Testis (tissue), 3 donors: ENCODE results near the gene ALOX5. TPM values are rescaled to one million over a fixed set of nuclear protein-coding genes. Genes with fewer than 3 reads are reported as not detected.

Source experiments
- DNase-seq: peaks from one replicate; pipeline ENCODE4 v3.0.0-alpha.2; 2019
- H3K27ac ChIP-seq, 2 donors: fragments of 200-600 bp; sonication (generic); one replicate each; pipeline ENCODE4 v1.5.1; 2019
- H3K27me3 ChIP-seq: fragments of 200-600 bp; sonication (generic); one replicate; pipeline ENCODE4 v1.5.1; 2019
- H3K36me3 ChIP-seq: fragments of 200-600 bp; sonication (generic); one replicate; pipeline ENCODE4 v1.5.1; 2017; ENCODE audit warnings: low read depth; ENCODE audit errors: missing control alignments
- H3K4me1 ChIP-seq: fragments of 200-600 bp; sonication (generic); one replicate; pipeline ENCODE4 v1.5.1; 2019
- H3K4me3 ChIP-seq, 2 donors: fragments of 200-600 bp; sonication (generic); one replicate each; pipeline ENCODE4 v1.5.1; 2017 to 2019
- H3K9me3 ChIP-seq: fragments of 200-600 bp; sonication (generic); one replicate; pipeline ENCODE4 v1.5.1; 2017
- POLR2A ChIP-seq: fragments of 450-650 bp; IDR thresholded peaks from one replicate; pipeline ENCODE4 v1.6.1; 2017; ENCODE audit warnings: antibody characterized with exemption, mild to moderate bottlenecking, moderate library complexity
- WGBS, 2 donors: methylation state at CpG; one replicate each; pipeline ENCODE4 v1.1.5; 2018; 5-methylcytosine and 5-hydroxymethylcytosine counted together
- intact Hi-C: fragments of 100-400 bp; cut with DNase I; formaldehyde crosslinking; loops from one replicate; pipeline ENCODE4 v1.15.1; 2023; ENCODE audit warnings: low total_unique reads
- polyA plus RNA-seq: library from polyadenylated mRNA; stranded (reverse); fragments of 350-450 nt; fragmentation: Illumina TruSeq; extraction: RNeasy Lipid Tissue Mini Kit (QIAGEN cat#74804); gene quantifications from one replicate; pipeline ENCODE4 v1.2.3, GENCODE V29; 2014; ENCODE audit warnings: low read depth, low replicate concordance; ENCODE audit not compliant: insufficient read depth
- total RNA-seq, 2 donors: library from RNA; depleted of rRNA; stranded (reverse); fragments of >200 nt; gene quantifications; one replicate each; pipeline ENCODE4 v1.2.3, GENCODE V29; 2016
- TF ChIP-seq, protein P1 (sequence below), 3 experiments: fragments of 450-650 bp in 2 of 3; fragments of 200-600 bp in 1 of 3; sonication (generic) in 1 of 3; IDR thresholded peaks; one replicate each; pipeline ENCODE4 v1.5.1; 2016 to 2019; ENCODE audit warnings: antibody characterized with exemption in 3 of 3, mild to moderate bottlenecking in 2 of 3, moderate library complexity in 1 of 3

The ALOX5 gene
- total and polyA plus RNA-seq, 3 donors from 2014 or later, result 11.4 to 18.5 (median 13.7) TPM

DNA sequence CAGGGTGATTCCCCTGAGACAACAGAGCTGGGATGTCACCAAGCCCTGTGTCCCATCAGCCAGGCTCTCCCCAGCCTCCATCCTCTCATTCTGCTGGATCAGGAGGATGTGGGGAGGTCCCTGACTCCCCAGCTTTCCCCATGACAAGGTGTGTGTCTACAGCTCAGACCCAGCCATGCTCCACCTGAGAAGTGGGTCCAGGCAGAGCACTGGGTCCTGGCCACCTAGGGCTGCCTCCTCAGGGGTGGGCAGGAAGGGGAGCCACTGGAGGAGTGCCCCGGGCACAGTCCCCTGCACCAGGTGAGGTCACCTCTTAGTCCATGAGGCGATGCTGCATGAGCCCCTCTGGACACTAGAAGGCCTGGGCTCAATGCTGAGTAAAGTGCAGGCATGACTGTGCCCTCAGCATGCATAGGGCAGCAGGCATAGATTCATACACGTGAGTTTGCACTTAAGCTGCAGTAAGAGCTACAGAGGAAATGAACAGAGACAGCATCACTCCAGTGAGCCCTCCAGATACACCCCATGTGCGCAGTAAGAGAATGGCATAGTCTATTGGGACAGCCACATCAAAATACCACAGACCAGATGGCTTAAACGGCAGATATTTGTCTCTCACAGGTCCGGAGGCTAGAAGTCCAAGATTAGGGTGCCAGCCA lies 48.3 kb downstream of the ALOX5 start:
- Histone ChIP-seq H3K4me3 (no peak overlapping the region), H3K4me1 (peaks cover 8% of the 10 kb centered on the region), H3K27ac (no peak overlapping the region), H3K9me3 (no peaks in the 10 kb centered on the region), H3K36me3 (no peaks in the 10 kb centered on the region), H3K27me3 (no peaks in the 10 kb centered on the region)
- DNase-seq, result no peak
- 69 to 76% methylated on average over 6 of the region's 6 CpGs for WGBS, 2 donors
- TF ChIP-seq, protein P1, sequence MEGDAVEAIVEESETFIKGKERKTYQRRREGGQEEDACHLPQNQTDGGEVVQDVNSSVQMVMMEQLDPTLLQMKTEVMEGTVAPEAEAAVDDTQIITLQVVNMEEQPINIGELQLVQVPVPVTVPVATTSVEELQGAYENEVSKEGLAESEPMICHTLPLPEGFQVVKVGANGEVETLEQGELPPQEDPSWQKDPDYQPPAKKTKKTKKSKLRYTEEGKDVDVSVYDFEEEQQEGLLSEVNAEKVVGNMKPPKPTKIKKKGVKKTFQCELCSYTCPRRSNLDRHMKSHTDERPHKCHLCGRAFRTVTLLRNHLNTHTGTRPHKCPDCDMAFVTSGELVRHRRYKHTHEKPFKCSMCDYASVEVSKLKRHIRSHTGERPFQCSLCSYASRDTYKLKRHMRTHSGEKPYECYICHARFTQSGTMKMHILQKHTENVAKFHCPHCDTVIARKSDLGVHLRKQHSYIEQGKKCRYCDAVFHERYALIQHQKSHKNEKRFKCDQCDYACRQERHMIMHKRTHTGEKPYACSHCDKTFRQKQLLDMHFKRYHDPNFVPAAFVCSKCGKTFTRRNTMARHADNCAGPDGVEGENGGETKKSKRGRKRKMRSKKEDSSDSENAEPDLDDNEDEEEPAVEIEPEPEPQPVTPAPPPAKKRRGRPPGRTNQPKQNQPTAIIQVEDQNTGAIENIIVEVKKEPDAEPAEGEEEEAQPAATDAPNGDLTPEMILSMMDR (IDR thresholded peaks at IDR 0.05), result no peak
- TF ChIP-seq POLR2A, result no peak
- intact Hi-C loops, result no loop called here

DNA sequence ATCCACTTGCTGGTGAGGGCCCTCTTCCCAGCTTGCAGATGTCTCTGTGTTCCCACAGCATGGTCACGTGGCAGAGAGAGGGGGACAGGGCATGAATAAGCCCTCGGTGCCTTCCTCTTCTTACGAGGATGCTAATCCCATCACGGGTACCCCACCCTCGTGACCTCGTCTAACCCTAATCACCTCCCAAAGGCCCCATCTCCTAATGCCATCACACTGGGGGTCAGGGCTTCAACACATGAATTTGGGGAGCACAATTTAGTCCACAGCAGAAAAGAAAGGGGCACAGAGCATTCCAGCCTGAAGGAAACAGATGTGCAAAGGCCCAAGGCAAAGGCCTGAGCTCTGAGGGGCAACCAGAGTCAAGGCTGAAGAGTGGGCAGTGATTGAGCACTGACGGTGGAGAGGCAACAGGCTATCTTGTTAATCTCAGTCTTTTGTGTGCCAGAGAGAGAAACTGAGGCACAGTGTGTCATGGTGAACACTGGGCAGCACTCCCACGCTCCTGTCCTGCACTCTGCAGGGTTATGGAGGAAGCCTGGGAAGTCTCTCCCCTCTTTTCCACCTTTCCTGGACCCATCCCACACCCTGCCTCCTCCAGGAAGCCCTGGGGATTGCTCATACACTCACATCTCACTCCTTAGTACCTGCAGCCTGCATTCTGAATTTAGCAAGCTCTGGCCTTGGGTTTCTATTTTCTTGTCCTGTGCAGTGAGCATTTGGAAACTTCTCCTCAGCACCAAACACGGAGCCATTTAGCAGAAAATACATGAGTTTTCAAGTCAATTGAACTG lies 49.0 kb downstream of the ALOX5 start:
- Histone ChIP-seq H3K4me1 (peaks cover 8% of the 10 kb centered on the region), H3K27ac (no peak overlapping the region), H3K27me3 (no peaks in the 10 kb centered on the region), H3K36me3 (no peaks in the 10 kb centered on the region), H3K4me3 (no peak overlapping the region), H3K9me3 (no peaks in the 10 kb centered on the region)
- 81 to 92% methylated on average over 9 of the region's 9 CpGs for WGBS, 2 donors
- intact Hi-C loops, result no loop called here
- TF ChIP-seq, protein P1 (IDR thresholded peaks at IDR 0.05), result no peak
- no peak for TF ChIP-seq POLR2A
- DNase-seq, result no peak

DNA sequence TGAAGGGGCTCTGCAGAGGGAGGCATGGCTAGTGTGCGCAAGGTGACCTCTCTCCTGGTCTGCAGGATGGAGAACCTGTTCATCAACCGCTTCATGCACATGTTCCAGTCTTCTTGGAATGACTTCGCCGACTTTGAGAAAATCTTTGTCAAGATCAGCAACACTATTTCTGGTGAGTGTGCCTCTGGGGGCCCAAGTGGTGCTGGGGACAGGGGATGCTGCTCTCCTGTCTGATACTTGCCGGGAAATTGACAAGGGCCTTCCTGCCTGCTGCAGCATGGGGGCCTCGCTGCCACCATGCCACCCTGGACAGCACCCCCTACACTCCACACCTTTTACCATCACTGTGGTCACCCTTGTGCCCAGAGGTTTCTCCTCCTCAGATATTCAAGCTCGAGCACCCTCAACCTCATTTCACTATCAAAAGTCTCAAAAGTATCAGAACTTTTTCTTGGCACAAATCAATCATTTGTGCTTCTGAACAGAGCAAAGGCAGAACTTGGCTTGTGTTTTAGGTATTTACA lies 50.0 kb downstream of the ALOX5 start:
- H3K4me1 ChIP-seq, result peaks cover 7% of the 10 kb centered on the region
- H3K36me3 ChIP-seq, result no peaks in the 10 kb centered on the region
- no peaks in the 10 kb centered on the region for H3K9me3 ChIP-seq
- H3K27me3 ChIP-seq, result no peaks in the 10 kb centered on the region
- intact Hi-C loops, result no loop called here
- TF ChIP-seq POLR2A, result no peak
- TF ChIP-seq, protein P1 (IDR thresholded peaks at IDR 0.05), result no peak
- H3K27ac ChIP-seq, result no peak overlapping the region
- no peak for DNase-seq
- WGBS, 2 donors, result 85 to 90% methylated on average over 7 of the region's 7 CpGs
- no peak overlapping the region for H3K4me3 ChIP-seq

DNA sequence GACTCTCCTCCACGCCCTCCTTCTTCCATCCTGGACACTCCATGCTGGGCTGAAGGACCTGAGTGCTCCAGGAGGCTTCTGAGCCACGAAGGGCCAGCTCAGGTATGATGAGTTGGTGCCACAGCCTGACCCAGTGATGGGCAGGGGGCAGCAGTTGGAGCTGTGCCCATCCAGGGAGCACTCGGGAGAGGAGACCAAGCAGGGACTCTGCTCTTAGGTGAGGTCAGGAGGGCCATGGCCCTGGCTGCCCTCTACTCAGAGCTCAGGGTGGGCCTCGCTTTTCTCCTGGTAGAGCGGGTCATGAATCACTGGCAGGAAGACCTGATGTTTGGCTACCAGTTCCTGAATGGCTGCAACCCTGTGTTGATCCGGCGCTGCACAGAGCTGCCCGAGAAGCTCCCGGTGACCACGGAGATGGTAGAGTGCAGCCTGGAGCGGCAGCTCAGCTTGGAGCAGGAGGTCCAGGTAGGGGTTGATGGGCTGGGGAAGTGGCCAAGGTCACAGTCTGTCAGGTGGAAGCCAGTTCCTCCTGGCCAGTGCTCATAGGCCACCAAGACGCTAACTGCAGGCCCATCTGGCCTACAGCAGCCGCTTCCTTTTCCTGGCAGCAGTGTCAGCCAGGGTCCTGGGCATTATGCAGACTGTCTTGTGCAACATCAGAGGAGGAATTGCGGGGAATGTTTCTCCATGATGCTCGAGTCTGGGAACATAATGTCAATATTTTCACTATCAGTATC lies 50.8 kb downstream of the ALOX5 start:
- Histone ChIP-seq H3K27ac (no peak overlapping the region), H3K36me3 (no peaks in the 10 kb centered on the region), H3K9me3 (no peaks in the 10 kb centered on the region), H3K4me3 (no peak overlapping the region), H3K27me3 (no peaks in the 10 kb centered on the region), H3K4me1 (peaks cover 2% of the 10 kb centered on the region)
- intact Hi-C loops, result no loop called here
- TF ChIP-seq, protein P1 (IDR thresholded peaks at IDR 0.05), result no peak
- TF ChIP-seq POLR2A, result no peak
- WGBS, 2 donors, result 75 to 80% methylated on average over 4 to 15 of the region's 15 CpGs
- no peak for DNase-seq
